ENCODE data around the gene CCDC30. TPM values are rescaled to one million over a fixed set of nuclear protein-coding genes. Genes with fewer than 3 reads are reported as not detected.

CCDC30 gene
- total RNA-seq, result 0.20 TPM in 2 replicates

GRCh38 chr1:42462828-42463763 is at the start of gene CCDC30:
Gene CCDC30 (plus strand): TSS chr1:42463286. CDS start chr1:42480552, 17,266 bp downstream.

GRCh38 chr1:42456010-42456753 is 6.9 kb upstream of the CCDC30 start, which contains the start of the genes PPCS and ZMYND12:
Gene PPCS (plus strand): TSS chr1:42456543. CDS start chr1:42456566, 23 bp downstream.
Gene ZMYND12 (minus strand): TSS chr1:42456022. CDS start chr1:42455997, 25 bp downstream.

GRCh38 chr1:42657981-42658876 is 195.1 kb downstream of the CCDC30 start, which contains the start of gene PPIH:
Gene PPIH (plus strand): TSS chr1:42658423. CDS start chr1:42658447, 24 bp downstream.

GRCh38 chr1:42681741-42682483 is 218.8 kb downstream of the CCDC30 start, which contains the start of gene YBX1:
Gene YBX1 (plus strand): TSS chr1:42682418. CDS start chr1:42682566, 148 bp downstream.

Other genes starting within 250 kb of the CCDC30 start
- gene FOXJ3, start 128.1 kb upstream of the CCDC30 start, total RNA-seq, result 16.4 and 20.2 TPM in 2 replicates
- gene RIMKLA, start 82.5 kb upstream of the CCDC30 start, total RNA-seq, result under 0.01 TPM in 1 of 2 replicates, not detected in the other
- gene ZMYND12, start 7.3 kb upstream of the CCDC30 start, total RNA-seq, result 0.34 and 0.47 TPM in 2 replicates
- 39.6 and 42.0 TPM in 2 replicates for gene PPCS, start 6.7 kb upstream of the CCDC30 start, total RNA-seq
- 51.2 and 61.2 TPM in 2 replicates for gene PPIH, start 195.1 kb downstream of the CCDC30 start, total RNA-seq
- gene YBX1, start 219.1 kb downstream of the CCDC30 start, total RNA-seq, result 770 and 779 TPM in 2 replicates

All from mammary microvascular endothelial cell (primary cell).